ENCODE results near the gene ZNF135. TPM values are rescaled to one million over a fixed set of nuclear protein-coding genes. Genes with fewer than 3 reads are reported as not detected.
A peak's percentile ranks its signal among the peaks of the same experiment; 100 is the strongest.

ZNF135 gene
- total and polyA plus RNA-seq, 9 donors, result 9.0 to 17.5 (median 13.9) TPM

DNA sequence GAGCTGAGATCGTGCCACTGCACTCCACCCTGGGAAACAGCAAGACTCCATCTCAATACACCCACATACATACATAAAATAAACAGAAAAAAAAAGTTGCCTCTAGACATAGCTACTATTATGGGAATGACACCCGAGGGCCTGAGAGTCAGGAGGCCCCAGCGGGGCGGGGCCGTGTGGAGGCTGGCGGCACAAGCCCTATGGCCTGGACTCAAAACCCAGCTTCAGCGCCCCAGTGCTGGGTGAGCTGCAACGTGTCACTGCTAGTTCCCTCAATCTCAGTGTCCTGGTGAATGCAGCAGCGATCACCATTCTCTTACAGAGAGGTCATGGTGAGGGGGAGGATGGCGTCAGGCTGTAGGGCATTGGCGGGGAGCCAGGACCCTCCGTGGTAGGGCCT lies 34.4 kb upstream of the ZNF135 start:
- 91% methylated on average over 12 of the region's 12 CpGs for WGBS, 3 donors
- intact Hi-C loops (cut with DNase I), result loop anchor here in 1 of 4 donors (10.0 kb wide), 1 partner anchor 130 kb away; the partner anchor contains the start of gene ZNF329
- H3K36me3 ChIP-seq, result no peaks in the 10 kb centered on the region
- H3K9me3 ChIP-seq, result no peaks in the 10 kb centered on the region
- H3K4me3 ChIP-seq, result no peak overlapping the region
- H3K4me1 ChIP-seq (ENCODE audit: insufficient read depth), result no peaks in the 10 kb centered on the region
- no peak for DNase-seq
- H3K27me3 ChIP-seq, result no peaks in the 10 kb centered on the region
- TF ChIP-seq, protein P1, sequence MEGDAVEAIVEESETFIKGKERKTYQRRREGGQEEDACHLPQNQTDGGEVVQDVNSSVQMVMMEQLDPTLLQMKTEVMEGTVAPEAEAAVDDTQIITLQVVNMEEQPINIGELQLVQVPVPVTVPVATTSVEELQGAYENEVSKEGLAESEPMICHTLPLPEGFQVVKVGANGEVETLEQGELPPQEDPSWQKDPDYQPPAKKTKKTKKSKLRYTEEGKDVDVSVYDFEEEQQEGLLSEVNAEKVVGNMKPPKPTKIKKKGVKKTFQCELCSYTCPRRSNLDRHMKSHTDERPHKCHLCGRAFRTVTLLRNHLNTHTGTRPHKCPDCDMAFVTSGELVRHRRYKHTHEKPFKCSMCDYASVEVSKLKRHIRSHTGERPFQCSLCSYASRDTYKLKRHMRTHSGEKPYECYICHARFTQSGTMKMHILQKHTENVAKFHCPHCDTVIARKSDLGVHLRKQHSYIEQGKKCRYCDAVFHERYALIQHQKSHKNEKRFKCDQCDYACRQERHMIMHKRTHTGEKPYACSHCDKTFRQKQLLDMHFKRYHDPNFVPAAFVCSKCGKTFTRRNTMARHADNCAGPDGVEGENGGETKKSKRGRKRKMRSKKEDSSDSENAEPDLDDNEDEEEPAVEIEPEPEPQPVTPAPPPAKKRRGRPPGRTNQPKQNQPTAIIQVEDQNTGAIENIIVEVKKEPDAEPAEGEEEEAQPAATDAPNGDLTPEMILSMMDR (IDR thresholded peaks at IDR 0.05), result no peak
- TF ChIP-seq EP300 (IDR thresholded peaks at IDR 0.05), result no peak
- no peak for TF ChIP-seq POLR2A (IDR thresholded peaks at IDR 0.05)
- no peak overlapping the region for H3K27ac ChIP-seq

DNA sequence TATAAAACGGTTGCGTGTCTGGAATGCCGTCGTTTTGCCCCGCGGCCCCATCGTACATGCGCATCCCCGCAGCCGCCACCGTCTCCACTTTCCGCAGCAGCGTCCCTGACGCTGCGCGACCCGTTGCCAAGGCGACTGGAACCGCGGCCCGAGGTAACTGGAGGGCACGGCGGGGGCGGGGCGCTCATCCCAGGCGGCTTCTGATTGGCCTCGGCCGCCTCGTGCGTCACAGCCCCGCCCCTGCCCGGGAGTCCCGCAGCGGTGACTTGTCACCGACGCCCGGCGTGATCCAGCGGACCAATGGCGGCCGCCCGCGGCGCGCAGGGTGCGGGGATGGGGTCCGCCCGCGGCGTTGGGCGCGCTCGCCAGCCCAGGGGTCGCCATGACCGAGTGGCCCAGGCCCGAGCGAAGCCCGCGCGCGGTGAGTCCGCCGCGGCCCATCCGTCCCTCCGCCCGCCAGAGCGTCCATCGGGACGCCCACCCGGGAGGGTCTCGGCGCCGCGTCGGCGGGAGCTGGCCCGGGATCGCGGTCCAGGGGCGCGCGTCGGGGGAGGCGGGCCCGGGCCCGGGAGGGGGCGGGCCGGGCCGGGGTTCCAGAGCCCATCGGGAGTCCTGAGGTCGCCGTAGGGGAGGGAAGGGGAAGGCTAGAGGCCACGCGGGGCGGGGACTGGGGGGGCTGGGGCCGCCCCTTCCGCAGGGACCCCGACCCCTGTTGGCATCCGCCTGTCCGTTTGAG lies 25.2 kb upstream of the ZNF135 start, which contains the start of gene ZSCAN1:
Gene ZSCAN1, plus strand, starts transcription at position 285 of the 736 bp plus-strand sequence. CDS start 3,812 bp downstream, outside the sequence.
- no peak within 1 kb of the TSS for H3K27ac ChIP-seq
- no peaks in the 10 kb centered on the region for H3K27me3 ChIP-seq

DNA sequence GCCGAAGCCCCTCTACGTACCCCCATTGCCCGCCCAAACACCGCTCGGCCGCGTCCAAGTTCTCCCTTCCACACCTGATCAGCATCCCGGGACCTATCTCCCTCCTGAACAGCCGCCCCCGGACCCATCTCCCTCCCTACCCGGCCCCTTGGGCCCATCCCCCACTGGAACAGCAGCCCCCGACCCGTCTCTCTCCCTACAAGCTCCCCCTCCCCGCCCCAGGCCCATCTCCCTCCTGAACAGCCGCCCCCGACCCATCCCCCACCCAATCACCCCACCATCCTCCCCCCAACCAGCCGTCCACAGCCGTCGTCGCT lies 24.6 kb upstream of the ZNF135 start:
- intact Hi-C loops (cut with DNase I), result no loop called here
- Histone ChIP-seq H3K27me3 (no peaks in the 10 kb centered on the region), H3K4me1 (ENCODE audit: insufficient read depth) (no peaks in the 10 kb centered on the region), H3K9me3 (no peaks in the 10 kb centered on the region), H3K27ac (no peak overlapping the region), H3K4me3 (no peak overlapping the region), H3K36me3 (no peaks in the 10 kb centered on the region)
- 2 to 4% (median 4%) methylated on average over 19 to 20 of the region's 20 CpGs for WGBS, 3 donors
- TF ChIP-seq POLR2A (IDR thresholded peaks at IDR 0.05) (no peak), EP300 (IDR thresholded peaks at IDR 0.05) (no peak)
- TF ChIP-seq, protein P1 (IDR thresholded peaks at IDR 0.05), result no peak
- no peak for DNase-seq

More for the DNA sequence above, 25.2 kb upstream of the ZNF135 start, which contains the start of gene ZSCAN1:
- 0 to 2% (median 0%) methylated on average over 36 to 101 of the region's 101 CpGs for WGBS, 3 donors
- H3K4me1 ChIP-seq (ENCODE audit: insufficient read depth), result no peaks in the 10 kb centered on the region
- intact Hi-C loops (cut with DNase I), result no loop called here
- peak within 1 kb of the TSS; percentile 6 for H3K4me3 ChIP-seq
- H3K9me3 ChIP-seq, result no peaks in the 10 kb centered on the region
- peak; percentile 53 to 86 (median 82) for DNase-seq
- H3K36me3 ChIP-seq, result no peaks in the 10 kb centered on the region
- no peak for TF ChIP-seq POLR2A (IDR thresholded peaks at IDR 0.05)
- TF ChIP-seq, protein P1 (IDR thresholded peaks at IDR 0.05), result no peak
- TF ChIP-seq EP300 (IDR thresholded peaks at IDR 0.05), result no peak

DNA sequence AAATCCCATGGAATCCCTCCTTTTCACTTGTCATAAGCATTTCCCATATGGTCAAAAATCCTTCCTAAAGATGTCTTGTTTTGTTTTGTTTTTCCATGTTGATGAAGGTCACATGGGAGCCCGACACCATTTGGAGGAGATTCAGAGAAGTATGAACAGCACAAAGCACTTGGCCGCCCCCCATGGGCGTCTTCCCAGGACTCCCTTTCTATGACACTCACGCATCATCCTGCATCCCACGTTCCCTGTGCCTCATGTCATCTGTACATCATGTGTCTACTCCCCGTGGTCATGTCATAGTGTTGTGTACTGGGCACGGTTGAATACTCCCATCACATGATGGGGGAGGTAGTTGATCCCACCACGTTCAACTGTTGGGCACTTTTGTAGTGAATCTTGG lies 23.2 kb upstream of the ZNF135 start:
- no peak for DNase-seq
- intact Hi-C loops (cut with DNase I), result no loop called here
- 48 to 62% (median 56%) methylated on average over 8 of the region's 8 CpGs for WGBS, 3 donors
- TF ChIP-seq EP300 (IDR thresholded peaks at IDR 0.05) (no peak), POLR2A (IDR thresholded peaks at IDR 0.05) (no peak)
- TF ChIP-seq, protein P1 (IDR thresholded peaks at IDR 0.05), result no peak
- Histone ChIP-seq H3K4me1 (ENCODE audit: insufficient read depth) (no peaks in the 10 kb centered on the region), H3K27me3 (no peaks in the 10 kb centered on the region), H3K27ac (no peak overlapping the region), H3K9me3 (no peaks in the 10 kb centered on the region), H3K36me3 (no peaks in the 10 kb centered on the region), H3K4me3 (no peak overlapping the region)
